H9 (cell line): ENCODE data around the gene LCMT2. TPM values are rescaled to one million over a fixed set of nuclear protein-coding genes. Genes with fewer than 3 reads are reported as not detected.

Source experiments
- DNase-seq: peaks from one replicate; pipeline ENCODE4 v3.0.0-alpha.2; 2017
- H2AFZ ChIP-seq: one replicate; pipeline ENCODE4 v1.6.1; 2013; ENCODE audit warnings: mild to moderate bottlenecking, low read length, control low read depth, moderate library complexity
- H2AK5ac ChIP-seq: 2 replicates; pipeline ENCODE4 v1.6.1; 2013; ENCODE audit warnings: low read length, control low read depth, mixed read lengths; ENCODE audit not compliant: insufficient read length
- H2BK120ac ChIP-seq: one replicate; pipeline ENCODE4 v1.6.1; 2013; ENCODE audit warnings: low read depth, mild to moderate bottlenecking, low read length, control low read depth, inconsistent platforms; ENCODE audit not compliant: poor library complexity, severe bottlenecking
- H2BK12ac ChIP-seq: 2 replicates; pipeline ENCODE4 v1.6.1; 2013; ENCODE audit warnings: low read length, control low read depth, mixed read lengths, low read depth; ENCODE audit not compliant: insufficient read length
- H2BK15ac ChIP-seq: 2 replicates; pipeline ENCODE4 v1.6.1; 2013; ENCODE audit warnings: low read depth, low read length, control low read depth
- H2BK20ac ChIP-seq: one replicate; pipeline ENCODE4 v1.6.1; 2013; ENCODE audit warnings: low read depth, mild to moderate bottlenecking, low read length, control low read depth, inconsistent platforms; ENCODE audit not compliant: poor library complexity, severe bottlenecking
- H2BK5ac ChIP-seq: 2 replicates; pipeline ENCODE4 v1.6.1; 2013; ENCODE audit warnings: low read length, control low read depth, mixed read lengths; ENCODE audit not compliant: insufficient read length
- H3K14ac ChIP-seq: 2 replicates; pipeline ENCODE4 v1.6.1; 2013; ENCODE audit warnings: low read length, control low read depth; ENCODE audit not compliant: insufficient read depth
- H3K18ac ChIP-seq: 2 replicates; pipeline ENCODE4 v1.6.1; 2013; ENCODE audit warnings: low read depth, mild to moderate bottlenecking, mixed read lengths, low read length, control low read depth; ENCODE audit not compliant: insufficient read length
- H3K23ac ChIP-seq: 2 replicates; pipeline ENCODE4 v1.6.1; 2013; ENCODE audit warnings: low read length, control low read depth, mixed read lengths, low read depth; ENCODE audit not compliant: insufficient read length
- H3K23me2 ChIP-seq: 2 replicates; pipeline ENCODE4 v1.6.1; 2013; ENCODE audit warnings: low read depth, mild to moderate bottlenecking, mixed read lengths, low read length, control low read depth; ENCODE audit not compliant: insufficient read length, poor library complexity, severe bottlenecking
- H3K27ac ChIP-seq: 2 replicates; pipeline ENCODE4 v1.5.1; 2013; ENCODE audit warnings: low read length, control low read depth, mixed read lengths, low read depth; ENCODE audit not compliant: insufficient read length
- H3K27me3 ChIP-seq: 2 replicates; pipeline ENCODE4 v1.6.1; 2013; ENCODE audit warnings: low read length, control low read depth, inconsistent platforms; ENCODE audit not compliant: insufficient read depth
- H3K4ac ChIP-seq: 2 replicates; pipeline ENCODE4 v1.6.1; 2013; ENCODE audit warnings: low read depth, mild to moderate bottlenecking, control low read depth, inconsistent platforms, low read length, moderate library complexity
- H3K4me1 ChIP-seq: 2 replicates; pipeline ENCODE4 v1.6.1; 2013; ENCODE audit warnings: low read length, control low read depth, inconsistent platforms; ENCODE audit not compliant: insufficient read depth
- H3K4me2 ChIP-seq: 2 replicates; pipeline ENCODE4 v1.6.1; 2013; ENCODE audit warnings: low read length, control low read depth, mixed read lengths; ENCODE audit not compliant: insufficient read length, insufficient read depth
- H3K56ac ChIP-seq: 2 replicates; pipeline ENCODE4 v1.6.1; 2013; ENCODE audit warnings: low read depth, mild to moderate bottlenecking, mixed read lengths, low read length, control low read depth; ENCODE audit not compliant: insufficient read length
- H3K79me1 ChIP-seq: 2 replicates; pipeline ENCODE4 v1.6.1; 2013; ENCODE audit warnings: low read depth, mild to moderate bottlenecking, moderate library complexity, low read length, control low read depth, inconsistent platforms; ENCODE audit not compliant: insufficient read depth, poor library complexity, severe bottlenecking
- H3K79me2 ChIP-seq: 2 replicates; pipeline ENCODE4 v1.6.1; 2013; ENCODE audit warnings: low read length, control low read depth, inconsistent platforms; ENCODE audit not compliant: insufficient read depth
- H3K9ac ChIP-seq: 2 replicates; pipeline ENCODE4 v1.6.1; 2013; ENCODE audit warnings: low read length, control low read depth, mixed read lengths; ENCODE audit not compliant: insufficient read length; ENCODE audit errors: extremely low read depth
- H3K9me3 ChIP-seq: one replicate; pipeline ENCODE4 v1.6.1; 2013; ENCODE audit warnings: low read depth, low read length, inconsistent platforms; ENCODE audit not compliant: control insufficient read depth
- H3T11ph ChIP-seq: one replicate; pipeline ENCODE4 v1.6.1; 2013; ENCODE audit warnings: mild to moderate bottlenecking, low read length, control low read depth, inconsistent platforms
- H4K20me1 ChIP-seq: one replicate; pipeline ENCODE4 v1.6.1; 2013; ENCODE audit not compliant: control insufficient read depth, insufficient read length, insufficient read depth
- H4K5ac ChIP-seq: 2 replicates; pipeline ENCODE4 v1.6.1; 2013; ENCODE audit warnings: low read depth, mild to moderate bottlenecking, mixed read lengths, low read length, control low read depth; ENCODE audit not compliant: insufficient read length
- H4K8ac ChIP-seq: replicated peaks from 2 replicates; pipeline ENCODE4 v1.6.1; 2013; ENCODE audit warnings: low read length, control low read depth, mixed read lengths, low read depth; ENCODE audit not compliant: insufficient read length
- H4K91ac ChIP-seq: 2 replicates; pipeline ENCODE4 v1.6.1; 2013; ENCODE audit warnings: low read depth, mild to moderate bottlenecking, moderate library complexity, mixed read lengths, low read length, control low read depth; ENCODE audit not compliant: insufficient read length
- H3K27ac Mint-ChIP-seq, 3 experiments: 2 replicates in 2 of 3; 3 replicates in 1 of 3; pipeline ENCODE4 v1.8.0; 2020 to 2021; ENCODE audit warnings: mixed read lengths in 3 of 3, mild to moderate bottlenecking in 1 of 3, moderate library complexity in 1 of 3
- H3K27me3 Mint-ChIP-seq: 2 replicates; pipeline ENCODE4 v1.8.0; 2021; ENCODE audit warnings: low read depth, mild to moderate bottlenecking, moderate library complexity, mixed read lengths
- H3K36me3 Mint-ChIP-seq, 3 experiments: 2 replicates in 2 of 3; 3 replicates in 1 of 3; pipeline ENCODE4 v1.8.0; 2020 to 2021; ENCODE audit warnings: low read depth in 3 of 3, mixed read lengths in 3 of 3; ENCODE audit not compliant: insufficient read depth in 1 of 3
- H3K4me1 Mint-ChIP-seq, 2 experiments: 2 replicates each; pipeline ENCODE4 v1.8.0; 2020; ENCODE audit warnings: mixed read lengths in 2 of 2
- H3K4me3 Mint-ChIP-seq, 2 experiments: 2 replicates in 1 of 2; 3 replicates in 1 of 2; pipeline ENCODE4 v1.8.0; 2020 to 2021; ENCODE audit warnings: mild to moderate bottlenecking in 2 of 2, mixed read lengths in 2 of 2, moderate library complexity in 1 of 2
- H3K9me3 Mint-ChIP-seq, 2 experiments: 2 replicates in 1 of 2; 3 replicates in 1 of 2; pipeline ENCODE4 v1.8.0; 2020; ENCODE audit warnings: mild to moderate bottlenecking in 2 of 2, mixed read lengths in 2 of 2, moderate library complexity in 1 of 2
- WGBS: extraction: QIAGEN DNeasy Blood & Tissue Kit; methylation state at CpG from one replicate; pipeline ENCODE4 v1.1.7; 2013; ENCODE audit warnings: missing lambda C conversion rate, low lambda C conversion rate, mixed read lengths; ENCODE audit not compliant: insufficient read length; ENCODE audit errors: extremely low coverage; 5-methylcytosine and 5-hydroxymethylcytosine counted together
- total RNA-seq: library from RNA; stranded (reverse); gene quantifications from 2 replicates; pipeline ENCODE4 v1.2.1, GENCODE V29; 2021
- TF ChIP-seq, protein P1 (sequence below): fragments of 200-600 bp; sonication (generic); conservative IDR thresholded peaks from 3 replicates; pipeline ENCODE4 v1.8.0; 2021; ENCODE audit warnings: antibody characterized with exemption, mild to moderate bottlenecking

The LCMT2 gene
- total RNA-seq, 1 experiment from 2014 or later, result 16.5 TPM

DNA sequence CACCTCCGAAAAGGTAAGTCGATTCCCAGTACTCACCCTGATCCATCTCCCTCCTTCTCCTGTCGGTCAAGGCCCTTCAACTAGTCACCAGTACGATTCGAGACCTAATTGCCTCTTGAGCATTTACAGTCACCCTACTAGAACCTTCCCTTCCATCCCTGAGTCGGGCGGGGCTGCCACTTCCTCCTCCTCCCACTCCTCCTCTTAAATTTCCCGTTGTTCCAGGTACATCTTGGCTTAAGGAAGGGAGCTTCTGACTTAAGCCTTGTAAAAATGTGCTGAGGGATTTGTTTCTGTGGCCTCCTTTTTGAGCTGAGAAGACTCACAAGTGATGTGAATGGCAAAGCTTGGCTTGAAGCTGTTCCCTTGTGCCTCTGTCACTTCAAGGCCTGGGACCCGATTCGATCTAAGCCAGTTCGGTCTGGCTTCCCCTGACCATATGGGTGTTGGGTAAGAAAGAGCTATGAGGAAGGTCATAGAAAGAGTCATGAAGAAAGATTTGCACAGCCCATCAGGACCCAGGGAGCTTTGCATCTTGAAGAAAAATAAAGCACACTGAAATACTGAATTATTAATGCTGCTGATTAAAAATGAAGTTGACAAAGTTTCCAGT lies 28.1 kb downstream of the LCMT2 start, which contains the start of gene TGM7:
Gene TGM7 (minus strand): TSS at position 51 of the 613 bp plus-strand sequence.
- no peak within 1 kb of the TSS for H3K4me2 ChIP-seq
- no peak for DNase-seq
- no peaks in the 10 kb centered on the region for H3K79me1 ChIP-seq
- no peak within 1 kb of the TSS for H3K23ac ChIP-seq
- H3T11ph ChIP-seq, result no peak within 1 kb of the TSS
- H2BK5ac ChIP-seq, result no peak within 1 kb of the TSS
- H3K18ac ChIP-seq, result no peak within 1 kb of the TSS
- no CpG with 5 or more reads among the region's 11 CpGs for WGBS
- H3K79me2 ChIP-seq, result no peaks in the 10 kb centered on the region
- H3K56ac ChIP-seq, result no peak within 1 kb of the TSS
- no peak within 1 kb of the TSS for H2AFZ ChIP-seq
- no peak within 1 kb of the TSS for H3K4me3 Mint-ChIP-seq
- no peak within 1 kb of the TSS for H2BK12ac ChIP-seq
- H3K27ac ChIP-seq, result no peak within 1 kb of the TSS
- no peak within 1 kb of the TSS for H4K91ac ChIP-seq
- peaks cover 9% of the 10 kb centered on the region for H3K27me3 Mint-ChIP-seq
- no peaks in the 10 kb centered on the region; the same call in 1 of the 2 replicates for H3K27me3 ChIP-seq
- no peaks in the 10 kb centered on the region for H3K9me3 ChIP-seq
- H3K36me3 Mint-ChIP-seq, result no peaks in the 10 kb centered on the region
- H3K4ac ChIP-seq, result no peak within 1 kb of the TSS
- no peak within 1 kb of the TSS for H2BK15ac ChIP-seq
- no peaks in the 10 kb centered on the region for H3K9me3 Mint-ChIP-seq
- TF ChIP-seq, protein P1, sequence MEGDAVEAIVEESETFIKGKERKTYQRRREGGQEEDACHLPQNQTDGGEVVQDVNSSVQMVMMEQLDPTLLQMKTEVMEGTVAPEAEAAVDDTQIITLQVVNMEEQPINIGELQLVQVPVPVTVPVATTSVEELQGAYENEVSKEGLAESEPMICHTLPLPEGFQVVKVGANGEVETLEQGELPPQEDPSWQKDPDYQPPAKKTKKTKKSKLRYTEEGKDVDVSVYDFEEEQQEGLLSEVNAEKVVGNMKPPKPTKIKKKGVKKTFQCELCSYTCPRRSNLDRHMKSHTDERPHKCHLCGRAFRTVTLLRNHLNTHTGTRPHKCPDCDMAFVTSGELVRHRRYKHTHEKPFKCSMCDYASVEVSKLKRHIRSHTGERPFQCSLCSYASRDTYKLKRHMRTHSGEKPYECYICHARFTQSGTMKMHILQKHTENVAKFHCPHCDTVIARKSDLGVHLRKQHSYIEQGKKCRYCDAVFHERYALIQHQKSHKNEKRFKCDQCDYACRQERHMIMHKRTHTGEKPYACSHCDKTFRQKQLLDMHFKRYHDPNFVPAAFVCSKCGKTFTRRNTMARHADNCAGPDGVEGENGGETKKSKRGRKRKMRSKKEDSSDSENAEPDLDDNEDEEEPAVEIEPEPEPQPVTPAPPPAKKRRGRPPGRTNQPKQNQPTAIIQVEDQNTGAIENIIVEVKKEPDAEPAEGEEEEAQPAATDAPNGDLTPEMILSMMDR, result no peak
- H3K4me1 Mint-ChIP-seq, result peaks cover 7 to 8% of the 10 kb centered on the region in 2 experiments
- no peak within 1 kb of the TSS for H2BK120ac ChIP-seq
- no peak within 1 kb of the TSS for H4K5ac ChIP-seq
- H3K14ac ChIP-seq, result no peak within 1 kb of the TSS
- H2AK5ac ChIP-seq, result no peak within 1 kb of the TSS
- no peak within 1 kb of the TSS for H2BK20ac ChIP-seq
- no peak within 1 kb of the TSS for H4K8ac ChIP-seq
- peaks cover 3% of the 10 kb centered on the region for H4K20me1 ChIP-seq
- H3K27ac Mint-ChIP-seq, result peak within 1 kb of the TSS in 1 of 3 experiments; percentile 78; a peak in 1 of 7 replicates
- H3K23me2 ChIP-seq, result no peaks in the 10 kb centered on the region
- no peaks in the 10 kb centered on the region; the same call in 1 of the 2 replicates for H3K4me1 ChIP-seq
- no peak within 1 kb of the TSS for H3K9ac ChIP-seq
